ENCODE results near the gene TNFRSF8.

TNFRSF8 gene

GRCh38 chr1:12078938-12079861 lies 16.1 kb downstream of the TNFRSF8 start:
- Mint-ChIP-seq H3K27ac (peak overlapping the region; percentile 79), H3K4me1 (peaks cover 17% of the 10 kb centered on the region), H3K9me3 (peaks cover 5% of the 10 kb centered on the region), H3K36me3 (peaks cover 6% of the 10 kb centered on the region), H3K4me3 (peak overlapping the region; percentile 82), H3K27me3 (peaks cover 2% of the 10 kb centered on the region)
- DNase-seq (ENCODE audit: low spot score in 2 of 2): peak; percentile 57 to 63
- ATAC-seq (ENCODE audit: low read depth): peak; percentile 78

- no peak overlapping the region for H3K27ac Mint-ChIP-seq
- ATAC-seq (ENCODE audit: low read depth) (no peak), DNase-seq (ENCODE audit: low spot score in 2 of 2) (no peak)
- H3K4me3 Mint-ChIP-seq: no peak overlapping the region
- H3K27me3 Mint-ChIP-seq: peaks cover 2% of the 10 kb centered on the region
- peaks cover 6% of the 10 kb centered on the region for H3K36me3 Mint-ChIP-seq
- H3K9me3 Mint-ChIP-seq: peaks cover 5% of the 10 kb centered on the region
- peaks cover 17% of the 10 kb centered on the region for H3K4me1 Mint-ChIP-seq
These were observed 17.1 kb downstream of the TNFRSF8 start for GRCh38 chr1:12080156-12080555.

GRCh38 chr1:12080773-12081556 lies 17.9 kb downstream of the TNFRSF8 start:
- Mint-ChIP-seq H3K36me3 (peaks cover 6% of the 10 kb centered on the region), H3K4me3 (no peak overlapping the region), H3K4me1 (peaks cover 17% of the 10 kb centered on the region), H3K27ac (no peak overlapping the region), H3K9me3 (peaks cover 5% of the 10 kb centered on the region), H3K27me3 (peaks cover 2% of the 10 kb centered on the region)
- ATAC-seq (ENCODE audit: low read depth) (no peak), DNase-seq (ENCODE audit: low spot score in 2 of 2) (no peak)

- H3K4me3 Mint-ChIP-seq: peak overlapping the region; percentile 70
- no peak overlapping the region for H3K27ac Mint-ChIP-seq
- H3K4me1 Mint-ChIP-seq: peaks cover 19% of the 10 kb centered on the region
- no peak for DNase-seq (ENCODE audit: low spot score in 2 of 2)
- H3K9me3 Mint-ChIP-seq: peaks cover 7% of the 10 kb centered on the region
- H3K27me3 Mint-ChIP-seq: peaks cover 2% of the 10 kb centered on the region
- peaks cover 6% of the 10 kb centered on the region for H3K36me3 Mint-ChIP-seq
- no peak for ATAC-seq (ENCODE audit: low read depth)
These were observed 18.7 kb downstream of the TNFRSF8 start for GRCh38 chr1:12081648-12082396.

- peaks cover 6% of the 10 kb centered on the region for H3K36me3 Mint-ChIP-seq
- H3K27ac Mint-ChIP-seq: no peak overlapping the region
- ATAC-seq (ENCODE audit: low read depth) (no peak), DNase-seq (ENCODE audit: low spot score in 2 of 2) (no peak)
- H3K9me3 Mint-ChIP-seq: peaks cover 7% of the 10 kb centered on the region
- H3K4me3 Mint-ChIP-seq: no peak overlapping the region
- peaks cover 22% of the 10 kb centered on the region for H3K4me1 Mint-ChIP-seq
- no peaks in the 10 kb centered on the region for H3K27me3 Mint-ChIP-seq
These were observed 19.9 kb downstream of the TNFRSF8 start for GRCh38 chr1:12082988-12083387.

GRCh38 chr1:12083766-12084165 lies 20.7 kb downstream of the TNFRSF8 start:
- no peak overlapping the region for H3K4me3 Mint-ChIP-seq
- H3K27ac Mint-ChIP-seq: no peak overlapping the region
- H3K4me1 Mint-ChIP-seq: peaks cover 28% of the 10 kb centered on the region
- H3K27me3 Mint-ChIP-seq: no peaks in the 10 kb centered on the region
- H3K9me3 Mint-ChIP-seq: peaks cover 7% of the 10 kb centered on the region
- no peak for DNase-seq (ENCODE audit: low spot score in 2 of 2)
- peaks cover 6% of the 10 kb centered on the region for H3K36me3 Mint-ChIP-seq
- no peak for ATAC-seq (ENCODE audit: low read depth)

GRCh38 chr1:12085643-12086260 lies 22.6 kb downstream of the TNFRSF8 start:
- no peaks in the 10 kb centered on the region for H3K27me3 Mint-ChIP-seq
- H3K4me1 Mint-ChIP-seq: peaks cover 39% of the 10 kb centered on the region
- H3K9me3 Mint-ChIP-seq: peaks cover 9% of the 10 kb centered on the region
- DNase-seq (ENCODE audit: low spot score in 2 of 2) (no peak), ATAC-seq (ENCODE audit: low read depth) (no peak)
- peaks cover 6% of the 10 kb centered on the region for H3K36me3 Mint-ChIP-seq
- no peak overlapping the region for H3K4me3 Mint-ChIP-seq
- no peak overlapping the region for H3K27ac Mint-ChIP-seq

GRCh38 chr1:12087797-12088314 lies 24.8 kb downstream of the TNFRSF8 start:
- ATAC-seq (ENCODE audit: low read depth): peak; percentile 93
- Mint-ChIP-seq H3K27ac (peak overlapping the region; percentile 96), H3K36me3 (no peaks in the 10 kb centered on the region), H3K4me1 (peaks cover 34% of the 10 kb centered on the region), H3K27me3 (no peaks in the 10 kb centered on the region), H3K4me3 (peak overlapping the region; percentile 51), H3K9me3 (peaks cover 4% of the 10 kb centered on the region)
- peak in 1 of 2 donors; percentile 61 for DNase-seq (ENCODE audit: low spot score in 2 of 2)

- Mint-ChIP-seq H3K36me3 (no peaks in the 10 kb centered on the region), H3K4me1 (peaks cover 34% of the 10 kb centered on the region), H3K27ac (peak overlapping the region; percentile 96), H3K27me3 (no peaks in the 10 kb centered on the region), H3K9me3 (peaks cover 4% of the 10 kb centered on the region), H3K4me3 (peak overlapping the region; percentile 45)
- DNase-seq (ENCODE audit: low spot score in 2 of 2): no peak
- ATAC-seq (ENCODE audit: low read depth): no peak
These were observed 25.5 kb downstream of the TNFRSF8 start for GRCh38 chr1:12088607-12089006.

- Mint-ChIP-seq H3K27ac (peak overlapping the region; percentile 96), H3K4me1 (peaks cover 34% of the 10 kb centered on the region)
These were observed 27.2 kb downstream of the TNFRSF8 start for GRCh38 chr1:12090326-12090725.

GRCh38 chr1:12091191-12091590 lies 28.1 kb downstream of the TNFRSF8 start:
- no peak overlapping the region for H3K27ac Mint-ChIP-seq
- H3K36me3 Mint-ChIP-seq: peaks cover 2% of the 10 kb centered on the region
- no peaks in the 10 kb centered on the region for H3K27me3 Mint-ChIP-seq
- no peak for ATAC-seq (ENCODE audit: low read depth)
- no peak overlapping the region for H3K4me3 Mint-ChIP-seq
- H3K9me3 Mint-ChIP-seq: peaks cover 7% of the 10 kb centered on the region
- no peak for DNase-seq (ENCODE audit: low spot score in 2 of 2)
- H3K4me1 Mint-ChIP-seq: peaks cover 36% of the 10 kb centered on the region

More at GRCh38 chr1:12090326-12090725, 27.2 kb downstream of the TNFRSF8 start:
- Mint-ChIP-seq H3K9me3 (peaks cover 4% of the 10 kb centered on the region), H3K4me3 (no peak overlapping the region), H3K36me3 (no peaks in the 10 kb centered on the region), H3K27me3 (no peaks in the 10 kb centered on the region)
- DNase-seq (ENCODE audit: low spot score in 2 of 2) (no peak), ATAC-seq (ENCODE audit: low read depth) (no peak)

- peaks cover 6% of the 10 kb centered on the region for H3K36me3 Mint-ChIP-seq
- ATAC-seq (ENCODE audit: low read depth) (no peak), DNase-seq (ENCODE audit: low spot score in 2 of 2) (no peak)
- H3K27ac Mint-ChIP-seq: no peak overlapping the region
- H3K4me1 Mint-ChIP-seq: peaks cover 15% of the 10 kb centered on the region
- H3K9me3 Mint-ChIP-seq: peaks cover 7% of the 10 kb centered on the region
- no peak overlapping the region for H3K4me3 Mint-ChIP-seq
- H3K27me3 Mint-ChIP-seq: no peaks in the 10 kb centered on the region
These were observed 31.1 kb downstream of the TNFRSF8 start for GRCh38 chr1:12094180-12094579.
